Colonic mucosa (tissue), 4 donors: ENCODE data around the gene RTF1. TPM values are rescaled to one million over a fixed set of nuclear protein-coding genes. Genes with fewer than 3 reads are reported as not detected.

Experiments
- DNase-seq: peaks from one replicate; pipeline ENCODE4 v3.0.0-alpha.2; 2020
- H3K27ac ChIP-seq: fragments of 200-600 bp; one replicate; pipeline ENCODE4 v1.8.0; 2021
- H3K27me3 ChIP-seq: fragments of 200-600 bp; one replicate; pipeline ENCODE4 v1.8.0; 2021
- H3K36me3 ChIP-seq: fragments of 200-600 bp; one replicate; pipeline ENCODE4 v1.8.0; 2021
- H3K4me1 ChIP-seq: fragments of 200-600 bp; one replicate; pipeline ENCODE4 v1.8.0; 2021; ENCODE audit warnings: mild to moderate bottlenecking
- H3K4me3 ChIP-seq: fragments of 200-600 bp; one replicate; pipeline ENCODE4 v1.8.0; 2021
- H3K9ac ChIP-seq, 2 donors: one replicate each; pipeline ENCODE4 v1.7.0; 2013; ENCODE audit warnings: control low read depth in 2 of 2, low read depth in 2 of 2, low read length in 2 of 2
- H3K9me3 ChIP-seq: fragments of 200-600 bp; one replicate; pipeline ENCODE4 v1.8.0; 2021
- CTCF ChIP-seq: fragments of 200-600 bp; IDR thresholded peaks from one replicate; pipeline ENCODE4 v1.8.0; 2022; ENCODE audit warnings: antibody characterized with exemption, mild to moderate bottlenecking
- intact Hi-C: fragments of 100-400 bp; cut with DNase I; formaldehyde crosslinking; loops from one replicate; pipeline ENCODE4 v1.14.1; 2022
- total RNA-seq, 2 donors: library from RNA; stranded (reverse); fragmentation: NEBNext Ultra II Directional in 1 of 2; extraction: Animal tissue kit (Norgen Biotek cat#: 25700) in 1 of 2; gene quantifications; one replicate each; pipeline ENCODE4 v1.2.1, GENCODE V29; 2021
- donor health status: healthy.
- donor health status: DM: no; HTN: no; CAD: no.
- donor health status: DM: no; HTN: no; CAD: no.

RTF1 gene
- total RNA-seq, 2 donors from 2014 or later = 21.0 to 28.7 TPM

- no peak overlapping the region for H3K4me3 ChIP-seq
- no peaks in the 10 kb centered on the region for H3K27me3 ChIP-seq
- H3K4me1 ChIP-seq = no peaks in the 10 kb centered on the region
- H3K27ac ChIP-seq = no peak overlapping the region
- H3K9ac ChIP-seq = no peak overlapping the region
- intact Hi-C loops = no loop called here
- no peaks in the 10 kb centered on the region for H3K9me3 ChIP-seq
- no peak for DNase-seq
- H3K36me3 ChIP-seq = no peaks in the 10 kb centered on the region
- no peak for TF ChIP-seq CTCF
These were observed 104.7 kb downstream of the RTF1 start for GRCh38 chr15:41521614-41522013.

GRCh38 chr15:41523097-41523496 lies 106.2 kb downstream of the RTF1 start:
- DNase-seq = no peak
- TF ChIP-seq CTCF = no peak
- no peaks in the 10 kb centered on the region for H3K9me3 ChIP-seq
- intact Hi-C loops = no loop called here
- no peak overlapping the region for H3K4me3 ChIP-seq
- H3K4me1 ChIP-seq = no peaks in the 10 kb centered on the region
- no peak overlapping the region for H3K9ac ChIP-seq
- no peak overlapping the region for H3K27ac ChIP-seq
- no peaks in the 10 kb centered on the region for H3K27me3 ChIP-seq
- no peaks in the 10 kb centered on the region for H3K36me3 ChIP-seq

GRCh38 chr15:41530363-41530956 lies 113.6 kb downstream of the RTF1 start:
- Histone ChIP-seq H3K9ac (no peak overlapping the region), H3K27ac (no peak overlapping the region), H3K36me3 (no peaks in the 10 kb centered on the region), H3K9me3 (no peaks in the 10 kb centered on the region), H3K4me1 (no peaks in the 10 kb centered on the region), H3K27me3 (no peaks in the 10 kb centered on the region), H3K4me3 (no peak overlapping the region)
- TF ChIP-seq CTCF = no peak
- DNase-seq = no peak
- intact Hi-C loops = no loop called here

Other genes with a start within 250 kb of the RTF1 start
- gene EXD1, start 186.3 kb upstream of the RTF1 start, total RNA-seq = not detected
- gene CHP1, start 185.8 kb upstream of the RTF1 start, total RNA-seq = 100 to 1,000 TPM; 251 to 388 TPM
- 10 to 100 TPM in 1 of 2 donors, 1 to 10 TPM in 1; 5.7 to 23.0 TPM for gene OIP5, start 84.5 kb upstream of the RTF1 start, total RNA-seq
- gene NUSAP1, start 84.2 kb upstream of the RTF1 start, total RNA-seq = 10 to 100 TPM; 28.6 to 86.4 TPM
- gene NDUFAF1, start 14.6 kb upstream of the RTF1 start, total RNA-seq = 10 to 100 TPM; 16.3 to 19.2 TPM
- 10 to 100 TPM; 36.1 to 43.5 TPM for gene ITPKA, start 76.8 kb downstream of the RTF1 start, total RNA-seq
- 1 to 10 TPM; 6.9 to 8.2 TPM for gene LTK, start 96.7 kb downstream of the RTF1 start, total RNA-seq
- 10 to 100 TPM; 21.7 to 53.8 TPM for gene RPAP1, start 127.2 kb downstream of the RTF1 start, total RNA-seq
- 1 to 10 TPM; 3.2 to 6.0 TPM for gene TYRO3, start 142.1 kb downstream of the RTF1 start, total RNA-seq
- gene MGA, start 243.3 kb downstream of the RTF1 start, total RNA-seq = 10 to 100 TPM; 21.8 to 25.8 TPM